GM21381 (cell line): ENCODE results near the gene CUX1.
"Not testable (repeated sequence)": the region's sequence is repeated elsewhere in the genome, so short reads cannot be mapped to it uniquely, and the experiment has no call there.

Source experiments
- ATAC-seq: cut with Tn5 transposase; IDR thresholded peaks from one replicate; pipeline ENCODE4 v1.9.1; 2021; ENCODE audit warnings: mild to moderate bottlenecking, moderate library complexity; ENCODE audit not compliant: unreplicated experiment

The CUX1 gene

GRCh38 chr7:101820703-101821102 lies 3.3 kb downstream of the CUX1 start:
- ATAC-seq, result no peak

DNA sequence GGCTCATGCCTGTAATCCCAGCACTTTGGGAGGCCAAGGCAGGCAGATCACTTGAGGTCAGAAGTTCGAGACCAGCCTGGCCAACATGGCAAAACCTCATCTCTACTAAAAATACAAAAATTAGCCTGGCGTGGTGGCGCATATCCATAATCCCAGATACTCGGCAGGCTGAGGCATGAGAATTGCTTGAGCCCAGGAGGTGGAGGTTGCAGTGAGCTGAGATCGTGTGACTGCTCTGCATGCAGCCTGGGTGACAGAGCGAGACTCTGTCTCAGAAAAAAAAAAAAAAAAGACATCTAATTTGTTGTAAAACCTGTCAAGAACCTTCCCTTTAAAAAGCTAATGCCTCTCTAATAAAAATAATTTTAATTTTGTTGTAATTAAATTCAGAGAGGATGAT lies 5.2 kb downstream of the CUX1 start:
- ATAC-seq, result not testable (repeated sequence)

GRCh38 chr7:101823096-101823495 lies 5.7 kb downstream of the CUX1 start:
- no peak for ATAC-seq

DNA sequence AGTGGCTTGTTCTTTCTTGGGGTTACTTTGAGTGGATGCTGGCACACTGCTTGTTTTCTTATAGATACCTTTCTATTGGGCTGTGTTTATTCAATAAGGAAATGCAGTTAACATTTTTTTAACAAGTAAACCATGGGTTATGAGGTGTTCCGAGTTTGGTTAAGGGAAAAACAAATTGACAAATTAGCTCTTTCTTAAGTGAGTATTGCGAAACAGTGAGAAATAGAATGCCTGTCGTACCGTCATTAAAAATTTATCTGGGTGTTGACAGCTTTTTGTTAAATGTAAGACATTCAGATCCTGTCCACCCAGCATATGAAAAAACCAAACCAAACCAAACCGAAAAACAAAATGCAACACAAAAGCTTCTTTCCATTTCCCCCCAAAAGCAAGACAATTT lies 6.2 kb downstream of the CUX1 start:
- ATAC-seq, result no peak

DNA sequence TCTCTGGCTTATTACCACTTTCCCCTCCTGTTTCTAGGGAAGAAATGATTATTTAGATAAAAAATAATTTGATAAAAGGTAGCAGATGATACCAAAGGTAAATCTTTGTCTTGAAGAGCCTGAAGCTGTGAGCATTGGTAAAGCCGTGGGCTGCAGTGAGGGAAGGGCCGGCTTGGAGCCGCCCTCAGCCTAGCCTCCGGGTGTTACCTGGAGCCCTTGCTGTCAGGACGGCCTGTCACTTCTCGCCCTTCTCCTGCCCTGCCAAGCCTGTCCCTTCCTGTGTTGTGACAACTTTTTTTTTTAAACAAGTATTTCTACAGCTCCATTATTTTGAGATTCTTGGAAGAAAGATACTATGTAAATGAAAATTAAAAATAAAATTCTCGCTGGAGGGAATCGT lies 7.0 kb downstream of the CUX1 start:
- ATAC-seq, result no peak

DNA sequence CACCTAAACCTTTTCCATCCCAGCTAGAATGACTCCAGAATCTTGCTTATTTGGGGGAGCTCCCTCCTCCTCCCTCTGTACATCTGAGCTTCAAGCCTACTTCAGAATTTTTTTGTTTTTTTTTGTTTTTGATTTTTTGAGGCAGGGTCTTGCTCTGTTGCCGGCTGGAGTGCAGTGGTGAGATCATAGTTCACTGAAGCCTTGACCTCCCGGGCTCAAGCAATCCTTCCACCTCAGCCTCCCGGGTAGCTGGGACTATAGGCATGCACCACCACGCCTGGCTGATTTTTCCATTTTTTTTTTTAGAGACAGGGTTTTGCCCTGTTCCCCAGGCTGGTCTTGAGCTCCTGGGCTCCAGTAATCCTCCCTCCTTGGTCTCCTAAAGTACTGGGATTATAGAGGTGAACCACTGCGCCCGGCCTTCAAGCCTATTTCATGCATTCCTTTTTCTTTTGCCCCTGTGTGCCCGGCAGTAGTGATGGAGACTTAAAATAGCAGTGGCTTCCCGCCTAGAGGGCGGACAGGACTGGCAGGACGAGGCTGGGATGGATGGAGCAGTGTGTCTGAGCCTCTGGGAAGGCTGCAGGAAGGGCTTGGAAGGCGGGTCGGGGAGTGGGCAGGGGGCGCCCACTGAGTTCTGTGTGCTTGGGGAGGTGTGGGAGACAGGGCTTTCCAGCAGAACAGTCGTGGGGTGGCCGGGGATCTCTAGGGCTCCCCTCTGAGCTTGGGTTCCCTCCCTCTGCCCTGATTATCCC lies 8.8 kb downstream of the CUX1 start:
- ATAC-seq, result no peak

GRCh38 chr7:101828301-101829020 lies 11.0 kb downstream of the CUX1 start:
- no peak for ATAC-seq

- ATAC-seq, result no peak
Measured at GRCh38 chr7:101829374-101829773, 11.9 kb downstream of the CUX1 start.

GRCh38 chr7:101829821-101830220 lies 12.4 kb downstream of the CUX1 start:
- ATAC-seq, result no peak

DNA sequence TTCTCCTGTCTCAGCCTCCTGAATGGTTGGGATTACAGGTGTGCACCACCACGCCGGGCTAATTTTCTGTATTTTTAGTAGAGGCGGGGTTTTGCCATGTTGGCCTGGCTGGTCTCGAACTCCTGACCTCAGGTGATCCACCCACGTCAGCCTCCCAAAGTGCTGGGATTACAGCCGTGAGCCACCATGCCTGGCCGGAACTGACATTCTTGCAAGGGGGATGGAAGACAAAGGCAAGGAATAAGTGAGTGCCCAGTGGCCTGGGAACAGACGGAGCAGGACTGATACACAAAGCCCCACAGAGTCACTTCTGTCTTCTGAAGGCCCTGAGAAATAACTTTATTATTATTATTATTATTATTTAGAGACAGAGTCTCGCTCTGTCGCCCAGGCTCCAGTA lies 14.0 kb downstream of the CUX1 start:
- ATAC-seq, result not testable (repeated sequence)

DNA sequence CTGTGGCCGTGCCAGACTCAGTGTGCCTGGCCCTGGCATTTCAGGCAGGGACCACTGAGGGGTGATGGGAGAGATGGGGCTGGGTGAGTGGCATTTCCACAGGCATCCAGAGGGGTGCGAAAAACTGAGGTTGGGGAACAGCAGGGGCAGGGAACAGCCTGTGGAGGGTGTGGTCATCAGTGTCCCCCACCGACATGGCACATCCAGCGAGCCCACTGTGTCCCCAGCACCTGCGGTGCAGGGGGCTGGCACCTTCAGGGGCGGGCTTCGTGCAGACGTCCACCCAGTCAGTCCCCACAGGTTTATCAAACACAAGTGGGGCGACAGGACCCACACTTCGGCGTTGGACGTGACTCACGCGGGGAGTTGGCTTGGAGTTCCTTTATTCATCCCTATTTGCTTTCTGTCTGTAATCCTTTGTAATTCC lies 14.8 kb downstream of the CUX1 start:
- no peak for ATAC-seq

GRCh38 chr7:101832685-101833375 lies 15.4 kb downstream of the CUX1 start:
- ATAC-seq, result no peak

GRCh38 chr7:101833799-101834198 lies 16.4 kb downstream of the CUX1 start:
- no peak for ATAC-seq

DNA sequence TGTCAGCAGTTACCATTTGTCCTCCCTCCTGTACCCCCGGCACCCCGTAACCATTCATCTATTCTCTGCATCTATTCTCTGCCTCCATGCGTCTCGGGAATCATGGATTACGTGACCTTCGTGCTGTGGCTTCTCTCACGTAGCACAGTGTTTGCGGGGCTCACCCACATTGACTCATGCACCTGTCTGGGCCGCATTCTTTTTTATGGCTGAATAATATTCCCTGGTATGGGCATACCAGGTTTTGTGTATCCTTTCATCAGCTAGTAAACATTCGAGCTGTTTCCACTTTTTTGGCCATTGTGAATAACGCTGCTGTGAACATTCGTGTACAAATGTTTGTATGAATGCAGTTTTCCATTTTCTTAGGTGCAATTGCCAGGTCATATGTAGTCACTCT lies 17.7 kb downstream of the CUX1 start:
- ATAC-seq, result no peak

DNA sequence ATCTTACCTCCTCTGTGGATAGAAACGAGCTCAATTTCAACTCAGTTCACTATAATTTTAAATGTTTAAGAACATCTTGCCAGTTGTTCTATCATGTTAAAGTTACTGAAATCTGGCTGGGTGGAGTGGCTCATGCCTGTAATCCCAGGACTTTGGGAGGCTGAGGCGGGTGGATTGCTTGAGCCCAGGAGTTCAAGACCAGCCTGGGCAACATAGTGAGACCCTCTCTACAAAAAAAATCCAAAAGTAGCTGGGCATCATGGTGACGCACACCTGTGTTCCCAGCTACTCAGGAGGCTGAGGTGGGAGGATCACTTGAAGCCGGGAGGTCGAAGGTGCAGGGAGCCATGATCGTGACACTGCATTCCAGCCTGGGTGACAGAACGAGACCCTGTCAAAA lies 20.0 kb downstream of the CUX1 start:
- not testable (repeated sequence) for ATAC-seq

DNA sequence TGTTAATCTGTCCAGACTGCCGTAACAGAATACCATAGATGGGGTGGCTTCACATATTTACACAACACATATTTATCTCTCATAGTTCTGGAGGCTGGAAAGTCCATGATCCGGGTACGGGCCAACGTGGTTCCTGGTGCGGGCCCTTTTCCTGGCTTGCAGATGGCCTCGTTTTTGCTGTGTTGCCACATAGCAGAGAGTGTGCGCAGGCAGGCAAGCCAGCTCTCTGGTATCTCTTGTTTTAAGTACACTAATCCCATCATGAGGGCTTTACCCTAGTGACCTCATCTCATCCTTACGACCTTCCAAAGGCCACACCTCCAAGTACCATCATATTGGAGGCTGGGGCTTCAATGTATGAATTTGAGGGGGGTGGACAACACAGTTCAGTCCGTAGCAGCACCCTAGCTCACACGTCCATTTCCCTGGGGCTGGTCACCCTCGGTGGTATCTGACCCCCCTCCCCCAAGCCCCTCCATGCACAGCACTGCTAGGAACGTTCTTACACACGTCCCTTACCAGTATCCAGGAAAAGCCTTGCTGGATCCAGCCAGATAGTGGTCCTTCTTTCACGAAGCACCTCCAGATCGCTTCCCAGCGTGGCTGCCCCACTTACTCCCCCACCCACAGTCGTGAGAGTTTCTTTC lies 21.5 kb downstream of the CUX1 start:
- no peak for ATAC-seq

GRCh38 chr7:101841328-101841727 lies 23.9 kb downstream of the CUX1 start:
- ATAC-seq, result no peak

DNA sequence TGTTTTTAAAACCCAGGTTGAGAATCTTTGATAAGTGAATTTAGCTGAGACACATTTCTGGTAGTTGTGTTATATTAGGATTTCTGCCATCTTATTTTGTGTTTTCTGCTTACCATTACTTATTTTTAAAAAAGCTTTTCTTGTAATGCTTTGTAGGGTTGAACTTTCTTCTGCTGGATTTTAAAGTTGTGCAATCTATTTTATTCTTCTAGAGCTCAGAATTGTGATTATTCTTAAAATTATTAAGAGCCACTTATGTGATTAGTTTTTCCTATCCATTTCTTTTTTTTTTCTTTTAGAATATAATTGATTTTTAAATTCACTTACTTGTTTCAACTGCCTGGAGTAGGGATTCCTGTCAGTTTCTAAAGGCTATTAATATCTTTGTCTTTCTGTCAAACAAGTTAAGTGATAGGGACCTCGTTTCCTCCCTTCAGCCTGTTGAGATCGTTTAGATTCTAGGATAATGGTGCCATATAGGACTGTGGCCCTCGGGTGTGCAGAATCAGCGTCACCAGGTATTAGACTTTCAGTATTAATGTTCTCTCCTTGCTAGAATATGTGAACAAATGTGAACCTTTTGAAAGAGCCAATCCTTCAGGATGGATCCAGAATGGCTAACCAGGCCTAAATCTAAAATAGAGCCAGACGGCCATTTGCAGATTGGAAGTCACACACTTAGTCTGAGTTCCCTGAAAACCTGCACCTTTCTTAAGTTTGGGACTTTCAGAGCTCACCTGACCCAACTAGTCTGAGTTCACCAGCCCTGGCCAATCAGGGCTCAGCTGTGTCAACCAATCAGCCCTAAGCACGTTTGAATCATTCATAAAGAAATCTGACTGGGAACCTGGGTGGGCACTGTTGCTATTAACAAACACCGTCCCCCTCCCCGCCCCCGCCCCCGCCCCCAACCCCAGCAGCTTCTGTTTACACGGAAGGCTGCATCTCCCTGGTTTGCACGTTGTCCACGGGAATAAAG lies 26.2 kb downstream of the CUX1 start:
- no peak for ATAC-seq

DNA sequence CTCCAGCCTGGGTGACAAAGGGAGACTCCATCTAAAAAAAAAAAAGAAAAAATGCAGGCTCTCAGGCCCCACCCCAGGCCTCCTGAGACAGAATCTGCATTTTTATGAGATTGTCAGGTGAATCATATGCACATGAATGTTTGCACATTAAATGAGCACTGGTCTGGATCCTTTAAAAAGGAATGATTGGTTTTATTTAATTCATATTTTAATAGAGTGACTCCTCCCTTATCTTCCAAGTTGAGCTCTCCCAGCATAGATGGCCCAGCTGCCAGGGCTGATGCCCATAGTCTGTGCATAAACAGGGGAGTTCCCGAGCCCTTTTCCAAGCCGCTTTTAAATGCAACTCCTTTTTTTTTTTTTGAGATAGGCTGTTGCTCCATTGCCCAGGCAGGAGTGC lies 28.5 kb downstream of the CUX1 start:
- no peak for ATAC-seq
